ENCODE measurements around the gene TK2.

DNA sequence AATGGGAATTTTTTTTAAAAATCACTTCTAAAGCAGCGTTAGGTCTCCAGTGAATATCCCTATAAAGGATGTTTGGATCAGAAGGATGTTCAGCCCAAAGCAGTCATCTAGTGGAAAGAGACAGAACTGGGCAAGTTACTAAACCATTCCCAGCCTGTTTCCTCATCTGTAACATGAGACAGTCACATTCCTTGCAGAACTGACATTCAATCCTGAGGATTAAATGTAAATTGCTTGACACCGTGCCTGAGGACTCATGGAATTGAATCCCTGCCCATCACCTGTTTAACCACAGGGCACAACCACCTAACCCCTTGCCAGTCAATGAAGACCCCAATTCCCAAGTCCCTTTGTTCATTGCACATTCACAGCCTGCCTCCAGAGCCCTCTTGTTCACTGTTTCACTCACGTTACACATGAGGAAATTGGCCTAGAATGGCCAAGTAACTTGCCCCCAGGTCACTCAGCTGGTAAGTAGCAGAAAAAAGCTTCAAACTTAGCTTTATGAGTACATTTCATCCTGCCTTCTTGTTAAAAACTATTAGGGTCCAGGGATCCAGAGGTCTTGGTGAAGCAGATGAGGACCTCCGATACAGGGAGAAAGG lies 30.8 kb upstream of the TK2 start:
- TF ChIP-seq CTCF (IDR thresholded peaks at IDR 0.05) (no peak), POLR2A (IDR thresholded peaks at IDR 0.05) (no peak)

Measured in prostate gland (tissue), 2 donors.